Activated effector memory CD4-positive, alpha-beta T cell treated with anti-CD3 and anti-CD28 coated beads, Interleukin-2, amount 50 U/mL, for 16 hours (primary cell): ENCODE data around the gene R3HCC1L.

Experiments used
- DNase-seq: peaks from one replicate; pipeline ENCODE4 v3.0.0-alpha.2; 2020

R3HCC1L gene

GRCh38 chr10:98238391-98238790, 103.9 kb downstream of the R3HCC1L start:
- DNase-seq = no peak

GRCh38 chr10:98240524-98240923, 106.1 kb downstream of the R3HCC1L start:
- DNase-seq = no peak

GRCh38 chr10:98242823-98243222, 108.4 kb downstream of the R3HCC1L start:
- no peak for DNase-seq

- DNase-seq = no peak
These were observed 109.7 kb downstream of the R3HCC1L start for GRCh38 chr10:98244141-98244540.

- DNase-seq = no peak
These were observed 110.1 kb downstream of the R3HCC1L start for GRCh38 chr10:98244586-98244985.

GRCh38 chr10:98246911-98247805, 112.7 kb downstream of the R3HCC1L start:
- no peak for DNase-seq

GRCh38 chr10:98248018-98248417, 113.6 kb downstream of the R3HCC1L start:
- no peak for DNase-seq

GRCh38 chr10:98249134-98249533, 114.7 kb downstream of the R3HCC1L start:
- DNase-seq = no peak

GRCh38 chr10:98251399-98251798, 116.9 kb downstream of the R3HCC1L start:
- no peak for DNase-seq

- DNase-seq = no peak
These were observed 118.0 kb downstream of the R3HCC1L start for GRCh38 chr10:98252464-98252863.

- no peak for DNase-seq
These were observed 119.0 kb downstream of the R3HCC1L start for GRCh38 chr10:98253499-98253898.

GRCh38 chr10:98254234-98254974, 119.9 kb downstream of the R3HCC1L start:
- no peak for DNase-seq

- DNase-seq = no peak
These were observed 120.9 kb downstream of the R3HCC1L start for GRCh38 chr10:98255146-98255877.

GRCh38 chr10:98256692-98257091, 122.2 kb downstream of the R3HCC1L start:
- no peak for DNase-seq

- no peak for DNase-seq
These were observed 122.7 kb downstream of the R3HCC1L start for GRCh38 chr10:98257198-98257597.

- DNase-seq = peak; percentile 58
These were observed 123.5 kb downstream of the R3HCC1L start for GRCh38 chr10:98257961-98258360.

GRCh38 chr10:98258683-98259454, 124.4 kb downstream of the R3HCC1L start:
- peak; percentile 57 for DNase-seq

- peak; percentile 43 for DNase-seq
These were observed 125.3 kb downstream of the R3HCC1L start for GRCh38 chr10:98259606-98260315.

GRCh38 chr10:98260350-98260749, 125.9 kb downstream of the R3HCC1L start:
- DNase-seq = no peak

GRCh38 chr10:98260752-98261151, 126.3 kb downstream of the R3HCC1L start:
- no peak for DNase-seq

GRCh38 chr10:98261436-98262277, 127.2 kb downstream of the R3HCC1L start:
- DNase-seq = peak; percentile 46
